ENCODE results near the gene CHST4. TPM values are rescaled to one million over a fixed set of nuclear protein-coding genes. Genes with fewer than 3 reads are reported as not detected.

Gene CHST4
- not detected for total RNA-seq

- Mint-ChIP-seq H3K4me3 (no peak within 1 kb of the TSS), H3K4me1 (ENCODE audit: low read depth) (no peaks in the 10 kb centered on the region), H3K27me3 (peaks cover 19% of the 10 kb centered on the region), H3K36me3 (no peaks in the 10 kb centered on the region), H3K9me3 (no peaks in the 10 kb centered on the region), H3K27ac (no peak within 1 kb of the TSS)
- DNase-seq, result peak; percentile 16
- intact Hi-C loops (cut with micrococcal nuclease), result no loop called here
- ChIA-PET CTCF (interaction anchor here (1.1 to 2.7 kb wide), 4 partner anchors 17 to 114 kb away, joined by 4 to 9 read pairs (median 4); no protein-coding TSS in a partner anchor), POLR2A (no interaction called here)
These were observed at the start of gene CHST4 for GRCh38 chr16:71526111-71526631. Gene CHST4 (plus strand): TSS chr16:71526426. CDS start chr16:71536678, 10,252 bp downstream.

GRCh38 chr16:71476457-71477124, 49.6 kb upstream of the CHST4 start:
- H3K4me1 Mint-ChIP-seq (ENCODE audit: low read depth), result no peaks in the 10 kb centered on the region
- no peaks in the 10 kb centered on the region for H3K27me3 Mint-ChIP-seq
- CTCF ChIA-PET, result no interaction called here
- peaks cover 18% of the 10 kb centered on the region for H3K36me3 Mint-ChIP-seq
- intact Hi-C loops (cut with micrococcal nuclease), result no loop called here
- DNase-seq, result no peak
- no peaks in the 10 kb centered on the region for H3K9me3 Mint-ChIP-seq
- H3K27ac Mint-ChIP-seq, result no peak overlapping the region
- H3K4me3 Mint-ChIP-seq, result no peak overlapping the region
- POLR2A ChIA-PET, result no interaction called here

- H3K4me3 Mint-ChIP-seq, result no peak overlapping the region
- ChIA-PET CTCF (interaction anchor here (0.8 to 2.0 kb wide), 4 partner anchors 20 to 269 kb away, joined by 3 to 9 read pairs (median 3); no protein-coding TSS in a partner anchor), POLR2A (no interaction called here)
- H3K4me1 Mint-ChIP-seq (ENCODE audit: low read depth), result peaks cover 8% of the 10 kb centered on the region
- H3K27ac Mint-ChIP-seq, result no peak overlapping the region
- no peaks in the 10 kb centered on the region for H3K9me3 Mint-ChIP-seq
- intact Hi-C loops (cut with micrococcal nuclease), result no loop called here
- H3K27me3 Mint-ChIP-seq, result no peaks in the 10 kb centered on the region
- H3K36me3 Mint-ChIP-seq, result peaks cover 15% of the 10 kb centered on the region
- no peak for DNase-seq
These were observed 46.8 kb upstream of the CHST4 start for GRCh38 chr16:71479420-71479819.

GRCh38 chr16:71480956-71481355, 45.3 kb upstream of the CHST4 start:
- Mint-ChIP-seq H3K27ac (no peak overlapping the region), H3K27me3 (no peaks in the 10 kb centered on the region), H3K4me1 (ENCODE audit: low read depth) (peaks cover 13% of the 10 kb centered on the region), H3K9me3 (no peaks in the 10 kb centered on the region), H3K4me3 (no peak overlapping the region), H3K36me3 (peaks cover 12% of the 10 kb centered on the region)
- ChIA-PET CTCF (no interaction called here), POLR2A (no interaction called here)
- no peak for DNase-seq
- intact Hi-C loops (cut with micrococcal nuclease), result loop anchor here (5.0 kb wide), 1 partner anchor 611 kb away; the partner anchor contains the start of genes DHX38 and TXNL4B

GRCh38 chr16:71482569-71482968, 43.7 kb upstream of the CHST4 start:
- Mint-ChIP-seq H3K27ac (no peak overlapping the region), H3K4me3 (no peak overlapping the region), H3K36me3 (peaks cover 5% of the 10 kb centered on the region), H3K4me1 (ENCODE audit: low read depth) (peaks cover 13% of the 10 kb centered on the region), H3K27me3 (no peaks in the 10 kb centered on the region), H3K9me3 (no peaks in the 10 kb centered on the region)
- POLR2A ChIA-PET, result no interaction called here
- CTCF ChIA-PET, result no interaction called here
- intact Hi-C loops (cut with micrococcal nuclease), result loop anchor here (5.0 kb wide), 1 partner anchor 610 kb away; the partner anchor contains the start of genes DHX38 and TXNL4B
- DNase-seq, result no peak

- DNase-seq, result peak; percentile 89
- no peaks in the 10 kb centered on the region for H3K36me3 Mint-ChIP-seq
- H3K9me3 Mint-ChIP-seq, result no peaks in the 10 kb centered on the region
- intact Hi-C loops (cut with micrococcal nuclease), result loop anchor here (1.0 to 5.0 kb wide), 4 partner anchors 22 to 608 kb away; partner anchors contain the start of genes CMTR2, DHX38, TXNL4B and ZNF23
- H3K4me1 Mint-ChIP-seq (ENCODE audit: low read depth), result peaks cover 13% of the 10 kb centered on the region
- no peaks in the 10 kb centered on the region for H3K27me3 Mint-ChIP-seq
- H3K27ac Mint-ChIP-seq, result peak overlapping the region; percentile 74
- CTCF ChIA-PET, result interaction anchor here (0.6 to 1.4 kb wide), 3 partner anchors 16 to 127 kb away, joined by 4 to 9 read pairs (median 4); partner anchors contain the start of gene ZNF23
- POLR2A ChIA-PET, result interaction anchor here (1.4 kb wide), 1 partner anchor 22 kb away, joined by 13 read pairs; the partner anchor contains the start of gene ZNF23
- peak overlapping the region; percentile 81 for H3K4me3 Mint-ChIP-seq
These were observed 42.0 kb upstream of the CHST4 start for GRCh38 chr16:71484006-71484893.

- CTCF ChIA-PET, result interaction anchor here (0.8 to 1.2 kb wide), 3 partner anchors 10 to 76 kb away, joined by 3 to 5 read pairs (median 3); partner anchors contain the start of gene ZNF23
- H3K36me3 Mint-ChIP-seq, result no peaks in the 10 kb centered on the region
- H3K9me3 Mint-ChIP-seq, result no peaks in the 10 kb centered on the region
- no peak for DNase-seq
- POLR2A ChIA-PET, result no interaction called here
- intact Hi-C loops (cut with micrococcal nuclease), result no loop called here
- peaks cover 5% of the 10 kb centered on the region for H3K4me1 Mint-ChIP-seq (ENCODE audit: low read depth)
- no peak within 1 kb of the TSS for H3K27ac Mint-ChIP-seq
- H3K27me3 Mint-ChIP-seq, result no peaks in the 10 kb centered on the region
- no peak within 1 kb of the TSS for H3K4me3 Mint-ChIP-seq
These were observed 37.1 kb upstream of the CHST4 start, which contains the start of gene ZNF19 for GRCh38 chr16:71489122-71489521. Gene ZNF19 (minus strand): TSS chr16:71489324. CDS start chr16:71482114, 7,210 bp downstream.

GRCh38 chr16:71490361-71490760, 35.9 kb upstream of the CHST4 start:
- intact Hi-C loops (cut with micrococcal nuclease), result no loop called here
- no peaks in the 10 kb centered on the region for H3K9me3 Mint-ChIP-seq
- H3K27ac Mint-ChIP-seq, result no peak overlapping the region
- no peaks in the 10 kb centered on the region for H3K27me3 Mint-ChIP-seq
- POLR2A ChIA-PET, result no interaction called here
- H3K4me3 Mint-ChIP-seq, result no peak overlapping the region
- CTCF ChIA-PET, result interaction anchor here (1.2 to 3.3 kb wide), 2 partner anchors 10 to 77 kb away, joined by 3 to 10 read pairs; no protein-coding TSS in a partner anchor
- H3K4me1 Mint-ChIP-seq (ENCODE audit: low read depth), result no peaks in the 10 kb centered on the region
- no peaks in the 10 kb centered on the region for H3K36me3 Mint-ChIP-seq
- DNase-seq, result no peak

- Mint-ChIP-seq H3K4me1 (ENCODE audit: low read depth) (no peaks in the 10 kb centered on the region), H3K27me3 (no peaks in the 10 kb centered on the region), H3K36me3 (no peaks in the 10 kb centered on the region), H3K4me3 (no peak overlapping the region), H3K27ac (no peak overlapping the region), H3K9me3 (no peaks in the 10 kb centered on the region)
- POLR2A ChIA-PET, result no interaction called here
- no peak for DNase-seq
- intact Hi-C loops (cut with micrococcal nuclease), result no loop called here
- CTCF ChIA-PET, result interaction anchor here (1.3 to 3.3 kb wide), 2 partner anchors 9 to 79 kb away, joined by 8 to 10 read pairs; no protein-coding TSS in a partner anchor
These were observed 35.2 kb upstream of the CHST4 start for GRCh38 chr16:71491054-71491453.

GRCh38 chr16:71492786-71493185, 33.4 kb upstream of the CHST4 start:
- Mint-ChIP-seq H3K27ac (no peak overlapping the region), H3K4me1 (ENCODE audit: low read depth) (no peaks in the 10 kb centered on the region), H3K36me3 (no peaks in the 10 kb centered on the region), H3K4me3 (no peak overlapping the region), H3K27me3 (no peaks in the 10 kb centered on the region), H3K9me3 (no peaks in the 10 kb centered on the region)
- intact Hi-C loops (cut with micrococcal nuclease), result no loop called here
- POLR2A ChIA-PET, result no interaction called here
- CTCF ChIA-PET, result interaction anchor here (1.1 to 3.3 kb wide), 3 partner anchors 7 to 80 kb away, joined by 3 to 10 read pairs (median 4); partner anchors contain the start of gene ZNF23
- no peak for DNase-seq

- no peak for DNase-seq
- H3K27me3 Mint-ChIP-seq, result no peaks in the 10 kb centered on the region
- no peak overlapping the region for H3K4me3 Mint-ChIP-seq
- intact Hi-C loops (cut with micrococcal nuclease), result no loop called here
- H3K36me3 Mint-ChIP-seq, result no peaks in the 10 kb centered on the region
- H3K9me3 Mint-ChIP-seq, result no peaks in the 10 kb centered on the region
- POLR2A ChIA-PET, result no interaction called here
- H3K27ac Mint-ChIP-seq, result no peak overlapping the region
- no peaks in the 10 kb centered on the region for H3K4me1 Mint-ChIP-seq (ENCODE audit: low read depth)
- CTCF ChIA-PET, result interaction anchor here (1.1 kb wide), 1 partner anchor 81 kb away, joined by 3 read pairs; no protein-coding TSS in a partner anchor
These were observed 33.0 kb upstream of the CHST4 start for GRCh38 chr16:71493213-71493612.

All from activated CD4-positive, alpha-beta memory T cell treated with anti-CD3 and anti-CD28 coated beads for 36 hours (primary cell).